ENCODE data around the gene OR2F2. TPM values are rescaled to one million over a fixed set of nuclear protein-coding genes. Genes with fewer than 3 reads are reported as not detected.

Gene OR2F2
- total RNA-seq, 1 experiment from 2014 or later: not detected

DNA sequence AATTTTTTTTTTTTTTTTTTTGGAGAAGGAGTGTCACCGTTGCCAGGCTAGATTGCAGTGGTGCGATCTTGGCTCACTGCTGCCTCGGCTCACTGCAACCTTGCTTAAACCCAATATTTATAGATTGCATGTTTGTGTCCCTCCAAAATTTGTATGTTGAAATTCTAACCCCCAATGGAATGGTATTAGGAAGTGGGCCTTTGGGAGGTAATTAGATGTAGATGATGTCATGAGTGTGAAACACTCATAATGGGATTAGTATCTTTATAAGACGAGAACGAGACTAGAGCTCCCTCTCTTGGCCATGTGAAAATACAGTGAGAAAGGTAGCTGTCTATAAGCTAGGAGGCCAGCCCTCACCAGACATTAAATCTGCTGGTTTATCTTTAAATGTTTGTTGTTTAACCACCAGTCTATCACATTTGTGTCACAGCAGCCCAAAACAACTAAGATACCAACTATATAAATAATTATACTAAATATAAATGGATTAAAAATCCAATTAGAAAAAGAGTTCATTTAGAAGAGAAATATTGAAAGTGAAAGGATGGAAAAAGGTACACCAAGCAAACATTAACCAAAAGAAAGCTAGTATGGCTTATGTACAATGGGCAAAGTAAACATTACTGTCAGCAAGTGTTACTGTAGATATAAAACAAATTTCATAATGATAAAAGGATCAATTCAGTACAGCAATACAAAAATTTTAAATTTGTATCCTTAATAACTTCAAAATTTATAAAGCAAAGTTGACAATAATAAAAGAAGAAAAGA is 42.3 kb upstream of the OR2F2 start:
- DNase-seq (ENCODE audit: low read depth, low spot score): peak; percentile 54
- Histone ChIP-seq H3K9me2 (ENCODE audit: insufficient read depth) (no peaks in the 10 kb centered on the region; the same call in 1 of the 2 replicates), H3K9ac (ENCODE audit: low read length) (no peak overlapping the region), H2AFZ (ENCODE audit: low read depth, low read length, poor library complexity, severe bottlenecking) (no peak overlapping the region), H3K4me2 (ENCODE audit: low read length) (no peak overlapping the region), H3K27ac (ENCODE audit: low read depth, low read length) (no peak overlapping the region), H3K27me3 (ENCODE audit: insufficient read depth, low read length) (no peaks in the 10 kb centered on the region), H3K79me2 (ENCODE audit: insufficient read depth, low read length) (peaks cover 88% of the 10 kb centered on the region), H3K4me3 (replicated peaks in 1 of 2; ENCODE audit: low read depth in 1 of 2, low read length in 2 of 2) (no peak overlapping the region), H3K9me3 (ENCODE audit: control insufficient read depth in 1 of 2, insufficient read depth in 1 of 2, low read depth in 1 of 2, low read length in 2 of 2) (no peaks in the 10 kb centered on the region; a peak in 1 of 4 replicates), H3K36me3 (ENCODE audit: control insufficient read depth in 1 of 2, insufficient read depth in 2 of 2, low read length in 2 of 2) (no peaks in the 10 kb centered on the region), H3K4me1 (ENCODE audit: control insufficient read depth in 1 of 2, insufficient read depth in 2 of 2, low read length in 2 of 2) (no peaks in the 10 kb centered on the region), H4K20me1 (ENCODE audit: insufficient read depth) (no peaks in the 10 kb centered on the region)
- intact Hi-C loops (cut with micrococcal nuclease): no loop called here
- ChIA-PET RAD21 (ENCODE audit: low non-redundant PET in 1 of 2, low total read pairs in 2 of 2, uncharacterized antibody in 2 of 2, unreplicated experiment in 2 of 2) (interaction anchor here in 1 of 2 experiments (0.6 to 0.7 kb wide), 2 partner anchors 8 to 11 kb away, joined by 3 read pairs; no protein-coding TSS in a partner anchor), POLR2A (interaction anchor here (1.1 kb wide), 1 partner anchor 9 kb away, joined by 8 read pairs; the partner anchor contains the start of gene TCAF1), CTCF (interaction anchor here (0.6 to 2.5 kb wide), 7 partner anchors 9 to 235 kb away, joined by 3 to 28 read pairs (median 3); partner anchors contain the start of gene TCAF1)
- TF ChIP-seq ZFX (IDR thresholded peaks at IDR 0.05): no peak
- TF ChIP-seq, protein P1, sequence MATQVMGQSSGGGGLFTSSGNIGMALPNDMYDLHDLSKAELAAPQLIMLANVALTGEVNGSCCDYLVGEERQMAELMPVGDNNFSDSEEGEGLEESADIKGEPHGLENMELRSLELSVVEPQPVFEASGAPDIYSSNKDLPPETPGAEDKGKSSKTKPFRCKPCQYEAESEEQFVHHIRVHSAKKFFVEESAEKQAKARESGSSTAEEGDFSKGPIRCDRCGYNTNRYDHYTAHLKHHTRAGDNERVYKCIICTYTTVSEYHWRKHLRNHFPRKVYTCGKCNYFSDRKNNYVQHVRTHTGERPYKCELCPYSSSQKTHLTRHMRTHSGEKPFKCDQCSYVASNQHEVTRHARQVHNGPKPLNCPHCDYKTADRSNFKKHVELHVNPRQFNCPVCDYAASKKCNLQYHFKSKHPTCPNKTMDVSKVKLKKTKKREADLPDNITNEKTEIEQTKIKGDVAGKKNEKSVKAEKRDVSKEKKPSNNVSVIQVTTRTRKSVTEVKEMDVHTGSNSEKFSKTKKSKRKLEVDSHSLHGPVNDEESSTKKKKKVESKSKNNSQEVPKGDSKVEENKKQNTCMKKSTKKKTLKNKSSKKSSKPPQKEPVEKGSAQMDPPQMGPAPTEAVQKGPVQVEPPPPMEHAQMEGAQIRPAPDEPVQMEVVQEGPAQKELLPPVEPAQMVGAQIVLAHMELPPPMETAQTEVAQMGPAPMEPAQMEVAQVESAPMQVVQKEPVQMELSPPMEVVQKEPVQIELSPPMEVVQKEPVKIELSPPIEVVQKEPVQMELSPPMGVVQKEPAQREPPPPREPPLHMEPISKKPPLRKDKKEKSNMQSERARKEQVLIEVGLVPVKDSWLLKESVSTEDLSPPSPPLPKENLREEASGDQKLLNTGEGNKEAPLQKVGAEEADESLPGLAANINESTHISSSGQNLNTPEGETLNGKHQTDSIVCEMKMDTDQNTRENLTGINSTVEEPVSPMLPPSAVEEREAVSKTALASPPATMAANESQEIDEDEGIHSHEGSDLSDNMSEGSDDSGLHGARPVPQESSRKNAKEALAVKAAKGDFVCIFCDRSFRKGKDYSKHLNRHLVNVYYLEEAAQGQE (IDR thresholded peaks at IDR 0.05; ENCODE audit: low read depth): no peak
- TF ChIP-seq CEBPB (IDR thresholded peaks at IDR 0.05; ENCODE audit: low read depth): peak; percentile 58; the same call in 1 of the 2 replicates
- TF ChIP-seq ELF1 (IDR thresholded peaks at IDR 0.05; ENCODE audit: borderline replicate concordance, low read depth): no peak
- peak; percentile 53 for TF ChIP-seq RAD21 (IDR thresholded peaks at IDR 0.05; ENCODE audit: low read depth)
- TF ChIP-seq JUND (IDR thresholded peaks at IDR 0.05): no peak
- TF ChIP-seq, protein P2, sequence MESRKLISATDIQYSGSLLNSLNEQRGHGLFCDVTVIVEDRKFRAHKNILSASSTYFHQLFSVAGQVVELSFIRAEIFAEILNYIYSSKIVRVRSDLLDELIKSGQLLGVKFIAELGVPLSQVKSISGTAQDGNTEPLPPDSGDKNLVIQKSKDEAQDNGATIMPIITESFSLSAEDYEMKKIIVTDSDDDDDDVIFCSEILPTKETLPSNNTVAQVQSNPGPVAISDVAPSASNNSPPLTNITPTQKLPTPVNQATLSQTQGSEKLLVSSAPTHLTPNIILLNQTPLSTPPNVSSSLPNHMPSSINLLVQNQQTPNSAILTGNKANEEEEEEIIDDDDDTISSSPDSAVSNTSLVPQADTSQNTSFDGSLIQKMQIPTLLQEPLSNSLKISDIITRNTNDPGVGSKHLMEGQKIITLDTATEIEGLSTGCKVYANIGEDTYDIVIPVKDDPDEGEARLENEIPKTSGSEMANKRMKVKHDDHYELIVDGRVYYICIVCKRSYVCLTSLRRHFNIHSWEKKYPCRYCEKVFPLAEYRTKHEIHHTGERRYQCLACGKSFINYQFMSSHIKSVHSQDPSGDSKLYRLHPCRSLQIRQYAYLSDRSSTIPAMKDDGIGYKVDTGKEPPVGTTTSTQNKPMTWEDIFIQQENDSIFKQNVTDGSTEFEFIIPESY (IDR thresholded peaks at IDR 0.05; ENCODE audit: extremely low read depth, insufficient replicate concordance, low read length): no peak
- TF ChIP-seq FOSL1 (IDR thresholded peaks at IDR 0.05; ENCODE audit: low read depth): no peak
- TF ChIP-seq ZNF274 (IDR thresholded peaks at IDR 0.05; ENCODE audit: low read depth, low read length): no peak
- no peak for TF ChIP-seq EZH2 (IDR thresholded peaks at IDR 0.05)
- TF ChIP-seq, protein P3, sequence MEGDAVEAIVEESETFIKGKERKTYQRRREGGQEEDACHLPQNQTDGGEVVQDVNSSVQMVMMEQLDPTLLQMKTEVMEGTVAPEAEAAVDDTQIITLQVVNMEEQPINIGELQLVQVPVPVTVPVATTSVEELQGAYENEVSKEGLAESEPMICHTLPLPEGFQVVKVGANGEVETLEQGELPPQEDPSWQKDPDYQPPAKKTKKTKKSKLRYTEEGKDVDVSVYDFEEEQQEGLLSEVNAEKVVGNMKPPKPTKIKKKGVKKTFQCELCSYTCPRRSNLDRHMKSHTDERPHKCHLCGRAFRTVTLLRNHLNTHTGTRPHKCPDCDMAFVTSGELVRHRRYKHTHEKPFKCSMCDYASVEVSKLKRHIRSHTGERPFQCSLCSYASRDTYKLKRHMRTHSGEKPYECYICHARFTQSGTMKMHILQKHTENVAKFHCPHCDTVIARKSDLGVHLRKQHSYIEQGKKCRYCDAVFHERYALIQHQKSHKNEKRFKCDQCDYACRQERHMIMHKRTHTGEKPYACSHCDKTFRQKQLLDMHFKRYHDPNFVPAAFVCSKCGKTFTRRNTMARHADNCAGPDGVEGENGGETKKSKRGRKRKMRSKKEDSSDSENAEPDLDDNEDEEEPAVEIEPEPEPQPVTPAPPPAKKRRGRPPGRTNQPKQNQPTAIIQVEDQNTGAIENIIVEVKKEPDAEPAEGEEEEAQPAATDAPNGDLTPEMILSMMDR (IDR thresholded peaks at IDR 0.05 in 2 of 3, conservative IDR thresholded peaks at IDR 0.05 in 1 of 3; ENCODE audit: borderline replicate concordance in 1 of 3, insufficient read depth in 1 of 3, low read depth in 2 of 3, low read length in 2 of 3): peak; percentile 37 to 66 (median 57); a peak in 5 of 6 replicates
- TF ChIP-seq, protein P4, sequence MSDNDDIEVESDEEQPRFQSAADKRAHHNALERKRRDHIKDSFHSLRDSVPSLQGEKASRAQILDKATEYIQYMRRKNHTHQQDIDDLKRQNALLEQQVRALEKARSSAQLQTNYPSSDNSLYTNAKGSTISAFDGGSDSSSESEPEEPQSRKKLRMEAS (IDR thresholded peaks at IDR 0.05): no peak
- peak; percentile 40; the same call in 1 of the 2 replicates for TF ChIP-seq CBX3 (IDR thresholded peaks at IDR 0.05; ENCODE audit: low read depth)
- ATAC-seq: peak; percentile 97
- BruUV-seq (replicated peaks): no TSS peak

All from HCT116 (cell line).